T-helper 1 cell treated with Interleukin-12 subunit alpha and Interleukin-12 subunit beta and Interleukin-4 antibody, amounts not matched to agents 30 ng/mL and 1 ng/mL, for 36 hours (primary cell): Measurements from ENCODE around the gene FGFR1OP2. TPM values are rescaled to one million over a fixed set of nuclear protein-coding genes. Genes with fewer than 3 reads are reported as not detected.

Experiments used
- intact Hi-C: fragments of 100-400 bp; cut with micrococcal nuclease; formaldehyde crosslinking; loops from one replicate; pipeline ENCODE4 v1.15.1; 2024
- total RNA-seq: library from RNA; stranded (reverse); gene quantifications from 2 replicates; pipeline ENCODE4 v1.2.3, GENCODE V29; 2022

FGFR1OP2 gene
- total RNA-seq, 1 donor from 2014 or later, result 77.6 TPM

- intact Hi-C loops, result loop anchor here (2.0 kb wide), 2 partner anchors 14 to 392 kb away; partner anchors contain the start of gene BMAL2
These were observed 2.4 kb downstream of the FGFR1OP2 start for GRCh38 chr12:26940516-26941214.

GRCh38 chr12:26941215-26941594, 2.9 kb downstream of the FGFR1OP2 start:
- intact Hi-C loops, result loop anchor here (2.0 kb wide), 2 partner anchors 14 to 392 kb away; partner anchors contain the start of gene BMAL2

- intact Hi-C loops, result no loop called here
These were observed 10.0 kb downstream of the FGFR1OP2 start for GRCh38 chr12:26948309-26948708.

GRCh38 chr12:26953447-26953846, 15.2 kb downstream of the FGFR1OP2 start:
- intact Hi-C loops, result no loop called here

- intact Hi-C loops, result loop anchor here (2.0 kb wide), 1 partner anchor 13 kb away; no protein-coding TSS in a partner anchor
These were observed 15.8 kb downstream of the FGFR1OP2 start for GRCh38 chr12:26954027-26954426.

DNA sequence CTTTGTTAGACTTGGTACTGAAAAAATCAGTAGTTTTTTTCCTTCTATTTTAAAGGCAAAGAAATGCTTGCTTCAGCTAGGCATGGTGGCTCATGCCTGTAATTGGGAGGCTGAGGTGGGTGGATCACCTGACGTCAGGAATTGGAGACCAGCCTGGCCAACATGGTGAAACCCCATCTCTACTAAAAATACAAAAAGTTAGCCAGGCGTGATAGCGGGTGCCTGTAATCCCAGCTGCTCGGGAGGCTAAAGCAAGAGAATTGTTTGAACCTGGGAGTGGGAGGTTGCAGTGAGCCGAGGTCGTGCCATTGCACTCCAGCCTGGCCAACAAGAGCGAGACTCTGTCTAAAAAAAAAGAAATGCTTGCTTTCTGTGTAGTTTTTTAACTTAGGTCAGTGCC, 23.1 kb downstream of the FGFR1OP2 start:
- intact Hi-C loops, result loop anchor here (2.0 kb wide), 1 partner anchor 13 kb away; no protein-coding TSS in a partner anchor

- intact Hi-C loops, result loop anchor here (2.0 kb wide), 1 partner anchor 13 kb away; no protein-coding TSS in a partner anchor
These were observed 23.5 kb downstream of the FGFR1OP2 start for GRCh38 chr12:26961803-26962202.

DNA sequence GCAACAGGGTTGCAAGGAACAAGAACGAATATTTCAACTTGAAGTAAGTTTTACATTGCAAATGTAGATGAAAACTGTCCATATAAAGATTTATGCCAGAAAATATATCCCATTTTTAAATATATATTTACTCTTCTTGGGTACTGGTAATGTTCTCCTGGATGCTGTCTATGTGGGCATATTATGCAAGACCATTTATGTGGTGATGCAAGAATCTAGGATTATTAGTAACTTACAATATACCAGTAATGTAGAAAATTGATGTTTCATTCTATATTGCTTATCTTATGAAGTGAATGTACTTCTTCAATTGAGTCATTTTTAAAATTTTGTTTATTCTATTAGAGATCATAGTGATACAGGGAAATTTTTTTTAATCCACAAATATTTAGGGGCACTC, 25.1 kb downstream of the FGFR1OP2 start:
- intact Hi-C loops, result no loop called here

- intact Hi-C loops, result no loop called here
These were observed 28.6 kb downstream of the FGFR1OP2 start for GRCh38 chr12:26966842-26967241.

DNA sequence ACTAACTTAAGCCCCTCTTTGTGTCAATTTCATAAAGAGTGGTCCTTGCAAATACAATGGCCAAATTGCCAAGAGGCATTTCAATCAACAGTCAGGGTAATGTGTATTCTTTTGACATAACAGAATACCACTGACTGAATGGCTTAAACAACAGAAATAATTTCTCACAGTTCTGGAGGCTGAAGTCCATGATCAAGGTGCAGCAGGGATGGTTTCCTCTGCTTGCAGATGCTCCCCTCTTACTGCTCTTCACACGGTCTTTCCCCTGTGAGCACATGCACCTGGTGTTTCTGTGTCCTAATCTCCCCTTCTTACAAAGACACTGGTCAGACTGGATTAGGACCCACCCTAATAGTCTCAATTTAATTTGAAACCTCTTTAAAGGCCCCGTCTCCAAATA, 31.9 kb downstream of the FGFR1OP2 start:
- intact Hi-C loops, result no loop called here

DNA sequence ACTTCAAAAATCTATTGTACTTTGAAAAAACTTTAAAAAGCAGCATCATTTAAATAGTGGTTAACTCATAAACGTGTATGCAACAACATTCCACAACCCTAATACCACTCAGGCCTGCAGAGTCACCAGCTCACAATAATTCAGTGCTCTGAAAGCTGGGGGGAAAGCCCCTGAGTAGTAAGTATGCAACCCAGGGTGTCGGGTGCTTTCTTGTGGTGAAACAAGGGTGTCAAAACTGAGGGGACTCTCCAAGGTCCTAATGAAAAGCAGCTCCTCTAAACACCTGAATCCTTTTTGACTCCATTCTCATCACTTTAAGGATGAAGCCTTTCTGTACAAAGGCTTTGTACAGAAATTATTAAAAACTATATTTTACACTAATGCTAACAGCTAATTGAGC, 33.7 kb downstream of the FGFR1OP2 start:
- intact Hi-C loops, result loop anchor here (1.0 kb wide), 4 partner anchors 34 to 334 kb away; partner anchors contain the start of genes FGFR1OP2 and TM7SF3

DNA sequence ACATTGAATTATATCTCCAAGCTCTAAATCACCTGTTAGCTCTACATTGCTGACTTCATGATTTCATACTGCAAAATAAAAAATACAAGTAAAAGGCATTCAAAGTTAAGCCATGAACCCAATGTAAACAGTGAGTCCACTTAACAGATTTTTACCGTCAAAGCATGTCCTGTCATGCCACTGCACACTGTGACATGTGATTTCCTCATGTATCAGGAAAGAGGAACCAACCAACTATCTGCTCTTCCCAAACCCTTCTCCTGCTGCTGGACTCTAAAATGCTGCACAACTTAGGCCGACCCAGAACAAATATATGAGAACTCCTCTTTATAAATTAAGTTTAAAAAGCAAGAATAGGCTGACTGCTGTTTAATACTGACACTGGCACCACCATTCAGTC, 38.4 kb downstream of the FGFR1OP2 start:
- intact Hi-C loops, result no loop called here

GRCh38 chr12:26978801-26979200, 40.5 kb downstream of the FGFR1OP2 start:
- intact Hi-C loops, result no loop called here

DNA sequence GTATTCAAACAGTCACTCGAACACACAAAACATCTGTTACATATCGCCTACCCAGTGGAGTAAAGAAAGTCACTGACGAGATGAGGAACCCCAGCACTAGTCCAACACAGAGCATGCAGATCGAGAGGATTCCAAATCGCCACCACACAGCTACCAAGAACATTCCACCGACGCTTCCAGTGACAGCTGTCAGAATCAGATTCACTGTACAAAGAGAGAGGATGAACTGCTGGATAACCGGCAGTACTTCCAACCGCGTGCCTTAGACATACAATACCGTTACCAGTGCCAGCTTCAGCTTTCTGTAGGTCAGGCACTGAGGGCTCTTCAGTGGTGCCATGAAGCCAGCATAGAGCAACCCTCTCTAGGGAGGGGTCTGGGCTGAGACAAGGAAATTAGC, 41.5 kb downstream of the FGFR1OP2 start:
- intact Hi-C loops, result no loop called here

- intact Hi-C loops, result no loop called here
These were observed 44.6 kb downstream of the FGFR1OP2 start for GRCh38 chr12:26982866-26983265.

DNA sequence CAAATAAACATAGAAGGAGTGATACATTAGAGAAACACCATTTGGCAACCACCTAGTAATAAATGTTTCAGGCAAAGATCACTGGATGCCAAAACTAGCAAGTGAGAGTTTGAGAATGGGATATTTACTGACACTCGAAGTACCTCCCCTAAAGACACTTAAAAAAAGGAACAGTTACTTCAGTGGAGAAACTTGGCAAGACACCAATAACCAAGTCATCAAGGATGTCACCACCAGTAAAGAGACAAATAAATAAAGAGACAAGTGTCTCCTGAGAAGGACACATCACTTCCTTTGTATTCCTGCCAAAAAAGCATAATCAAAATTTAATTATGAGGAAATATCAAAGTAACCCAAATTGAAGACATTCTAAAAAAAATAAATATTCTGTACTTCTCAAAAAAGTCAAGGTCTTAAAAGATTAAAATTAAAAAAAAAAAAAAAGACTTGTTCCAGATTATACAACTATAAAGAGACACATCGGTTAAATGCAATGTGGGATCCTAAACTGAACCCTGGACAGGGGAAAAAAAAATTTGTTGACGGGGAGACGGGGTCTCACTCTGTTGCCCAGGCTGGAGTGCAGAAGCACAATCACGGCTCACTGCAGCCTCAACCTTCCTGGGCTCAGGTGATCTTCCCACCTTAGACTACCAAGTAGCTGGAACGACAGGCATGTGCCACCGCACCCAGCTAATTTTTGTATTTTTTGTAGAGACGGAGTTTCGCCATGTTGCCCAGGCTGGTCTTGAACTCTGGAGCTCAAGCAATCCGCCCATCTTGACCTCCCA, 49.6 kb downstream of the FGFR1OP2 start:
- intact Hi-C loops, result no loop called here

DNA sequence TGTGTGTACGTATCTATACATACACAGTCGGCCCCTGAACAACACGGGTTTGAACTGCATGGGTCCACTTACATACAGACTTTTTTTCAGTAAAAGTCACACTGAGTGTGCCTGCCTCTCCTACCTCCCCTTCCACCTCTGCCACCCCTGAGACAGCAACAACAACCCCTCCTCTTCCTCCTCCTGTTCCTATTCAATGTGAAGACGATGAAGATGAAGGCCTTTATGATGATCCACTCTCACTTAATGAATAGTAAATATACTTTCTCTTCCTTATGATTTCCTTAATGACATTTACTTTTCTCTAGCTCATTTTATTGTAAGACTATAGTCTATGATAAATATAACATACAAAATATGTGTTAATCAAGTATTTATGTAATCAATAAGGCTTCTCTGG, 50.4 kb downstream of the FGFR1OP2 start:
- intact Hi-C loops, result no loop called here

DNA sequence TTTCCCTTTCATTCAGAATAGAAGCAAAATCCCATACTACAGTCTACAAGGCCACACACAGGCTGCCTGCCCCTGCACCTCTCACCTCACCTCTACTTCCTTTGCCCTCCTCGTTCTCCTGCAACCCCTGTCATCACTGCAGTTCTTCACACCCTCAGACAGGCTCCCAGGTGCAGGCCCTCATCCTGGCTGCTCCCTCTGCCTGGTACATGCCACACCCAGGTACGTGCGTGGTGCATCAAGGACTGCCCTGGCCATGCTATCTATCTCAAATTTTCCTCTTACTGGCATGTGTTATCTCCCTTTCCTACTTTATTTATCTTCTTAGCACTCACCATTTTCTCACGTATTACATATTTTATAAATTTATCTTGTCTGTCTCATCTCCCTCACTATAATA, 51.6 kb downstream of the FGFR1OP2 start:
- intact Hi-C loops, result no loop called here

- intact Hi-C loops, result no loop called here
These were observed 53.6 kb downstream of the FGFR1OP2 start for GRCh38 chr12:26991826-26992225.

DNA sequence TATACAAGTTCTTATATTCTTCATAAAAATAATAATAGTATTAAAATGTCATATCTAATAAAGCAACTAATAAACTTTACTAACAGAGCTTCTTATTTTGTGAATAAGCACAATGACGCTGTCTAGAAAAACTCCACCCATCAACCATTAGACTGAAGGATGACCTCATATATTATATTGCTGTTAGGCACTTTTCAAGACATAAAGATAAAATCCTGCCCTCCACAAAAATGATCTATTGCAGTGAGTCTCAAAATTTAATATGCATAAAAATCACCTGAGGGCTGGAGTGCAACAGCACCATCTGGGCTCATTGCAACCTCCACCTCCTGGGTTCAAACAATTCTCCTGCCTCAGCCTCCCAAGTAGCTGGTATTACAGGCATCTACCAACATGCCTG, 55.8 kb downstream of the FGFR1OP2 start:
- intact Hi-C loops, result no loop called here

GRCh38 chr12:26995706-26996105, 57.4 kb downstream of the FGFR1OP2 start:
- intact Hi-C loops, result no loop called here

DNA sequence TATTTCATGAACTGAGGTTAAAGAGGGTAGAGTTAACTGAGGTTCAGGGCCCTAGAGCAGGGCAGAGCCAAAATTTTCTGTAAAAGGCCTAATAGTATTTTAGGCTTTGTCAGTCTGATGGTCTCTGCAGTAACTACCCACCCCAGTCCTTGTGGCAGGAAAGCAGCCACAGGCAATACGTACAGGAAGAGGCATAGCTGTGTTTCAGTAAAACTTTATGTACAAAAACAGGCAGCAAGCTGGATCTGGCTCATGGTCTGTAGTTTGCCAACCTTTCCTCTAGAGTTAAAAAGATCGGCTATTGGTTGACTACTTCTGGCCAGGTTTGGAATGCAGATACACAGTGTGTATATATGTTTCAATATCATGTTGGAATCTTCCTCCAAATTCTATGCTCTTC, 58.7 kb downstream of the FGFR1OP2 start:
- intact Hi-C loops, result no loop called here
